ENCODE measurements around the gene EPC2. TPM values are rescaled to one million over a fixed set of nuclear protein-coding genes. Genes with fewer than 3 reads are reported as not detected.

EPC2 gene
- total RNA-seq, 6 experiments from 2014 or later, result 7.7 to 13.3 (median 8.8) TPM

DNA sequence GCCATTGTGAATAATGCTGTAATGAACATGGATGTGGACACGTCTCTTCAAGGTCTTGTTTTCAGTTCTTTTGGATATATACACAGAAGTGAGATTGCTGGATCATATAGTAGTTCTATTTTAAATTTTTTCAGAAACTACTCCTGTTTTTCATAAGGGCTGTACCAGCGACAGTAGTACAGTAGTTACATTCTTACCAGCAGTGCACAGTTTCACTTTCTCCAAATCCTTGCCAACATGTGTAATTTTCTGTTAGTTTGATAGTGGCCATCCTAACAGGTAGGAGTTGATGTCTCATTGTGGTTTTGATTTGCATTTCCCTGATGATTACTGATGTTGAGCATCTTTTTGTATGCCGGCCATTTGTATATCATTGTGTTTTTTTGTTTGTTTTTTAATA is 81.7 kb downstream of the EPC2 start:
- no peak for ATAC-seq
- 73% methylated on average over 3 of the region's 3 CpGs for WGBS (ENCODE audit: insufficient coverage, low coverage, low lambda C conversion rate, missing lambda C conversion rate)
- Histone ChIP-seq H3K27me3 (no peaks in the 10 kb centered on the region), H3K4me3 (no peak overlapping the region), H3K36me3 (no peaks in the 10 kb centered on the region), H3K9me3 (no peaks in the 10 kb centered on the region), H3K4me1 (no peaks in the 10 kb centered on the region), H3K27ac (no peak overlapping the region)
- intact Hi-C loops (cut with DNase I), result no loop called here
- no peak for DNase-seq
- TF ChIP-seq, protein P1, sequence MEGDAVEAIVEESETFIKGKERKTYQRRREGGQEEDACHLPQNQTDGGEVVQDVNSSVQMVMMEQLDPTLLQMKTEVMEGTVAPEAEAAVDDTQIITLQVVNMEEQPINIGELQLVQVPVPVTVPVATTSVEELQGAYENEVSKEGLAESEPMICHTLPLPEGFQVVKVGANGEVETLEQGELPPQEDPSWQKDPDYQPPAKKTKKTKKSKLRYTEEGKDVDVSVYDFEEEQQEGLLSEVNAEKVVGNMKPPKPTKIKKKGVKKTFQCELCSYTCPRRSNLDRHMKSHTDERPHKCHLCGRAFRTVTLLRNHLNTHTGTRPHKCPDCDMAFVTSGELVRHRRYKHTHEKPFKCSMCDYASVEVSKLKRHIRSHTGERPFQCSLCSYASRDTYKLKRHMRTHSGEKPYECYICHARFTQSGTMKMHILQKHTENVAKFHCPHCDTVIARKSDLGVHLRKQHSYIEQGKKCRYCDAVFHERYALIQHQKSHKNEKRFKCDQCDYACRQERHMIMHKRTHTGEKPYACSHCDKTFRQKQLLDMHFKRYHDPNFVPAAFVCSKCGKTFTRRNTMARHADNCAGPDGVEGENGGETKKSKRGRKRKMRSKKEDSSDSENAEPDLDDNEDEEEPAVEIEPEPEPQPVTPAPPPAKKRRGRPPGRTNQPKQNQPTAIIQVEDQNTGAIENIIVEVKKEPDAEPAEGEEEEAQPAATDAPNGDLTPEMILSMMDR (IDR thresholded peaks at IDR 0.05), result no peak
- TF ChIP-seq POLR2A (IDR thresholded peaks at IDR 0.05), result no peak

DNA sequence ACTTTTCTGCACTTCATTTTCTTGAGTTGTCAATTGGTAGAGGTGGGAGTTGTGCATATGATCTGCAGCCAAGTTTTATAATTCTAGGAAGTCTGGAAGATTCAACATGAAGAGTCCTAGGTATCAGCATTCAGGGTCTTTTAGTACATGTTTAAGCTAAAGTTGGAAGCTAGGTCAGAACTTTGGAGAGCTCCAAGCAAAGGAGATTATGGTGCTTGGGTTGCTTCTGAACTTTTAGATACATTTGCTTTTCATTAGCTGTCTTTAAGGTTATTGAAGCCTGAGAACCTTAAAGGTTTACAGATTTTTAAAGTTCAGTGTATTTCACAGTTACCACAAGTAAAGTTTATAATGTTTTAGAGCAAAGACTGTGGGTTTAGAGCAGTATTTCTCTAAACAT is 85.5 kb downstream of the EPC2 start:
- no peaks in the 10 kb centered on the region for H3K36me3 ChIP-seq
- ATAC-seq (no peak), DNase-seq (no peak)
- TF ChIP-seq, protein P1 (IDR thresholded peaks at IDR 0.05), result no peak
- TF ChIP-seq POLR2A (IDR thresholded peaks at IDR 0.05), result no peak
- H3K4me3 ChIP-seq, result no peak overlapping the region
- no peaks in the 10 kb centered on the region for H3K27me3 ChIP-seq
- H3K4me1 ChIP-seq, result no peaks in the 10 kb centered on the region
- intact Hi-C loops (cut with DNase I), result no loop called here
- H3K9me3 ChIP-seq, result no peaks in the 10 kb centered on the region
- H3K27ac ChIP-seq, result no peak overlapping the region

DNA sequence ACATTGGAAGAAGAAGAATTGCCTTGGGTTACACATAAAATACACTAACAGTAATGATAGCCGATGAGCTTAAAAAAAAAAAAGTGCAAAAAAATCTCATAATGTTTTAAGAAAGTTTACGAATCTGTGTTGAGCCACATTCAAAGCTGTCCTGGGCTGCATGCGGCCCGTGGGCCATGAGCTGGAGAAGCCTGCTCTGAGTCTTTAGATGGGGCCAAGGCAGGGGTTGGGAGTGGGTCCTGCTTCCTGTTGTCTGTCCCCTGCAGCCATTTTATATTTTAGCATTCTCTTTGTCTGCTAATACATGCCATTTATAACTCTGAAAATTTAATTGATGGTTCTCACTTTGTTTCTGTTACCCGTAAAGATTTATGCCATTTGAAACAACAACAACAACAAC is 93.2 kb downstream of the EPC2 start:
- TF ChIP-seq, protein P1 (IDR thresholded peaks at IDR 0.05), result no peak
- TF ChIP-seq POLR2A (IDR thresholded peaks at IDR 0.05), result no peak
- 89% methylated on average over 5 of the region's 5 CpGs for WGBS (ENCODE audit: insufficient coverage, low coverage, low lambda C conversion rate, missing lambda C conversion rate)
- H3K27ac ChIP-seq, result no peak overlapping the region
- no peaks in the 10 kb centered on the region for H3K4me1 ChIP-seq
- ATAC-seq (no peak), DNase-seq (no peak)
- no peaks in the 10 kb centered on the region for H3K27me3 ChIP-seq
- no peaks in the 10 kb centered on the region for H3K9me3 ChIP-seq
- no peak overlapping the region for H3K4me3 ChIP-seq
- intact Hi-C loops (cut with DNase I), result no loop called here
- H3K36me3 ChIP-seq, result no peaks in the 10 kb centered on the region

DNA sequence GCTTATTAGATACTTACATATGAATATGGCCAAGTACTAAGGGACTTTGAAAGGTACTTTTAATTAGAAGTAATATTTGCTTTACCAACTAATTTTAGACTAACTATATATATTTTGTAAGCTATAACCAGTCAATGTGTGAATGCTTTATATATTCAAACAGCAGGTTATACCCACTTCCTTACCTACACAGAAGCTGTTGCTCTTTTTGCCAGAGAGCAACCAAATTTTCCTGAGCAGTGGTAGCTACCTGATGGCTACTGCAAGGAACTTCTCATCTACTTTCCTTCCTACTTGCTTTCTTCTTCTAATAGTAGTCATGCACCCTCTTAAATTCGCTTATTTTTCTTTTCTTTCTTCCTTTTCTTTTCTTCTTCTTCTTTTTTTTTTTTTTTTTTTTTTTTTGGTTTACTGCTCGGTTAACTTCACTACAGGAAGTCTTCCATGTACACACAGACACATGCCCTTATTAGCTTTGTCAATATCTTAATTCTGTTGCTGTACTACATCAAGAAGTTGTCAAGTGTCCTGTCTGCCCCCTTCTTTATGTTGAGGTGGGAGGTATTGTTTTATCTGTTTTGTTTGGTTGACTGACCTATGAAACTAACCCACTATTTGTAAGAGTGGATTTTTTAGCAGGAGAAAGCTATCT is 95.0 kb downstream of the EPC2 start:
- no peaks in the 10 kb centered on the region for H3K27me3 ChIP-seq
- no peaks in the 10 kb centered on the region for H3K4me1 ChIP-seq
- ATAC-seq (no peak), DNase-seq (no peak)
- WGBS (ENCODE audit: insufficient coverage, low coverage, low lambda C conversion rate, missing lambda C conversion rate), result 55% methylated on average over 2 of the region's 2 CpGs
- no peak overlapping the region for H3K4me3 ChIP-seq
- no peak overlapping the region for H3K27ac ChIP-seq
- intact Hi-C loops (cut with DNase I), result no loop called here
- no peak for TF ChIP-seq POLR2A (IDR thresholded peaks at IDR 0.05)
- TF ChIP-seq, protein P1 (IDR thresholded peaks at IDR 0.05), result no peak
- H3K36me3 ChIP-seq, result no peaks in the 10 kb centered on the region
- no peaks in the 10 kb centered on the region for H3K9me3 ChIP-seq

DNA sequence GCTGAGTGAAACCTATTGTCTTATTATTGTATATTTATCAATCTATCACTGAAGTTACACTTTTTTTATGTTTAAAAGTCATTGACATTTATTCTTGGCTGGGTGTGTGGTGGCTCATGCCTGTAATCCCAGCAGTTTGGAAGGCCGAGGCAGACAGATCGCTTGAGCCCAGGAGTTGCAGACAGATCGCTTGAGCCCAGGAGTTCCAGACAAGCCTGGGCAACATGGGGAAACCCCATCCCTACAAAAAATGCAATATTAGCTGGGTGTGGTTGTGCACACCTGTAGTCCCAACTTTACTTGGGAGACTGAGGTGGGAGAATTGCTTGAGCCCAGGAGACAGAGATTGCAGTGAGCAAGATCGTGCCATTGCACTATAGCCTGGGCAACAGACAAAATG is 97.8 kb downstream of the EPC2 start:
- H3K4me1 ChIP-seq, result peaks cover 0 to 17% (median 0%) of the 10 kb centered on the region in 4 donors
- DNase-seq (no peak), ATAC-seq (no peak)
- H3K27ac ChIP-seq, result no peak overlapping the region
- 94% methylated on average over 4 of the region's 4 CpGs for WGBS (ENCODE audit: insufficient coverage, low coverage, low lambda C conversion rate, missing lambda C conversion rate)
- no peaks in the 10 kb centered on the region for H3K27me3 ChIP-seq
- no peak overlapping the region for H3K4me3 ChIP-seq
- TF ChIP-seq, protein P1 (IDR thresholded peaks at IDR 0.05), result no peak
- no peak for TF ChIP-seq POLR2A (IDR thresholded peaks at IDR 0.05)
- intact Hi-C loops (cut with DNase I), result no loop called here
- no peaks in the 10 kb centered on the region for H3K36me3 ChIP-seq
- H3K9me3 ChIP-seq, result no peaks in the 10 kb centered on the region
